GM18861 (cell line): ENCODE data around the gene PMIS2.
"Not testable (repeated sequence)": the region's sequence is repeated elsewhere in the genome, so short reads cannot be mapped to it uniquely, and the experiment has no call there.

ENCODE experiments used
- ATAC-seq: cut with Tn5 transposase; IDR thresholded peaks from one replicate; pipeline ENCODE4 v1.9.1; 2021; ENCODE audit not compliant: unreplicated experiment

PMIS2 gene

DNA sequence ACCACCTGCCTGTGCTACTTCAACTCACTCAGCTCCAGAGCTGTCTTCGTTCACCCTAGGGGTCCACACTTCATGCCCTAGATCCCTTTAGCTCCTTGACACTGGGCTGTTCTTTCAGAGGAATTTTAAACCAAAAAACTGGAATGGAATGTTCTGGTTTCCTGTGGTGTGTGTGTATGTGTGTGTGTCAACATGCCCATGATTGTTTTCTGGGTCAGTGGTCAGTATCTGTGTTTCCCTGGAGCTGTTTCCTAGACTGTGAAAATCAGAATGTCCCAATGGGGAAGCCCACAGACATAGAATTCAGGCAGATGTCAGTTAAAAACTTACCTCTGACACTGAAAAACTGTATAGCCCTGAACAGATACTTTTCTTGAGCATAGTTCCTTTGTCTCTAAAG, 1.3 kb downstream of the PMIS2 start:
- no peak for ATAC-seq

DNA sequence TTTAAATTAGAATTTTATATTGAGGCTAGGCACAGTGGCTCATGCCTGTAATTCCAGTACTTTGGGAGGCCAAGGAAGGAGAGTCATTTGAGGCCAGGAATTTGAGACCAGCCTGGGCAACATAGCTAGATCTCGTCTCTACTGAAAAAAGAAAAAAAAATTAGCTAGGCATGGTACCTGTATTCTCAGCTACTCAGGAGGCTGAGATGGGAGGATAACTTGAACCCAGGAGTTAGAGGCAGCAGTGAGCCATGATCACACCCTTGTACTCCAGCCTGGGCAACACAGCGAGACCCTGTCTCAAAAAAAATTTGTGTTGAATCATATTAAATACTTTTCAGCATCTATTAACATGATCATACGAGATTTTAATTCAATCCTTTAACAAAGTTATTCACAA, 4.9 kb downstream of the PMIS2 start:
- ATAC-seq, result no peak

DNA sequence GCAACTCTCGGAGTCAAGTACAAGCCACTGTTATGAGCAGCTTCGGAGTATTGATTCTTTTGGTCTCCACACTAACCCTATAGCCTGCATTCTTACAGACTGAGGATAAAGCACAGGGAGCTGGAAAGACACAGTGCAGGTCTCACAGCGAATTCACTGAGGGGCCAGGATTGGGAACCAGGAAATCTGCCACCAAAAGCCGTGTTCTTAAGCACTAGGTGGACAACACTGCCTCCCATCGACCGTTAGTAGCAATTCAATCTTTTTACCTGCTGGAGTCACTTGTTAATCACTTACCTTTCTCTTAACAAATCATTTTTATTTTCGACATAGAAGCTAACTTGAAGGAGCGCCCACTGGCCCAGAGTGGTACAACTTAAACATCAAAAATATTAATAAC, 6.3 kb downstream of the PMIS2 start:
- ATAC-seq, result no peak

DNA sequence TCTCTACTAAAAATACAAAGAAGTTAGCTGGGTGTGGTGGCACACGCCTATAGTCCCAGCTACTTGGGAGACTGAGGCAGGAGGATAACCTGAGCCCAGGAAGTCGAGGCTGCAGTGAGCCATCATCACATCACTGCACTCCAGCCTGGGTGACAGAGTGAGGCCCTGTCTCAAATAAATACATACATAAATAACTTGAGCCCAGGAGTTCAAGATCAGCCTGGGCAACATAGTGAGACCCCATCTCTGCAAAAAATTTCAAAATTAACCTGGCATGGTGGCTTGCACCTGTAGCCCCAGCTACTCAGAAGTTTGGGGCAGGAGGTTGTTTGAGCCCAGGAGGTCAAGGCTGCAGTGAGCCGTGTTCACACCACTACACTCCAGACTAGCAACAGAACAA, 9.1 kb downstream of the PMIS2 start:
- not testable (repeated sequence) for ATAC-seq

DNA sequence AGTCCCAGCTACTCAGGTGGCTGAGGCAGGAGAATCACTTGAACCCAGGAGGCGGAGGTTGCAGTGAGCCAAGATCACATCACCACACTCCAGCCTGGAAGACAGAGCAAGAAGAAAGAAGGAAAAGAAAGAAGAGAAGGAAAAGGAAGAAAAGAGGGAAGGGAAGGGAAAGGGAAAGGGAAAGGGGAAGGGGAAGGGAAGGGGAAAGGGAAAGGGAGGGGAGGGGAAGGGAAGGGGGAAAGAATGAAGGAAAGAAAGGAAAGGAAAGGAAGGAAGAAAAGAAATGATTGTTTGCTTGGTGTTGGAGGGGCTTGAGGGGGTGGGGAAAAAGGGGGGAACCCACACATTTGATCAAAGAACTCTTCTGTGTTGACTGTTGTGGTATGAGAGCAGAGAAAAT, 10.0 kb downstream of the PMIS2 start:
- no peak for ATAC-seq

DNA sequence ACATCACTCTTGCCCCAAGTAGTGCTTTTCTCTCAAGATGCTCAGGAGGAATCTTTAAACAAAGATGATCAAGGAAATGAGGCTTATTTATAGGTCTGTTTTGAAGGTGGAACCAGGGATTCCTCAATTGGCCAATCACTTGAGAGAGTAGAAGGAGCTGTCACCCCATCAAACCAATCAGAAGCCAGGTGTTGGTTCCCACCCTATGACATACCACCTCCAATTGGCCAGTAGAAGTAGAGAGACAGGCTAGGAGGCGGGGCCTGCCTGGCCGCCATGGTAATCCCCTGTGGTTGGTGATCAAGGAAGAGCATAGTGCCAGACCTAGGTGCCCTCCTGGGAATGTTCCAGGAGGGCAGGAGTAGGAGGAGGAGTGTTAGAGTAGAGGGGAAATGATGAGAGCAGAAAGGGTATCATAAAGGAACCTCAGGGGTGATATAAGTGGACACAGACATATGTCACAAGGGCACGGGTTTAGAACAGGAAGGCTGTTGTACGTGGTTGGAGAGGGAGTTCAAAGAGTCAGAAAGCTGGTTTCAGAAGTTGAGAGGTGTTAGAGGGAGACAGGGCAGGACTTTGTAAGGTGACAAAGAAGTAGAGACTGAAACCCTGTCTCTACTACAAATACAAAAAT, 10.5 kb downstream of the PMIS2 start:
- no peak for ATAC-seq

DNA sequence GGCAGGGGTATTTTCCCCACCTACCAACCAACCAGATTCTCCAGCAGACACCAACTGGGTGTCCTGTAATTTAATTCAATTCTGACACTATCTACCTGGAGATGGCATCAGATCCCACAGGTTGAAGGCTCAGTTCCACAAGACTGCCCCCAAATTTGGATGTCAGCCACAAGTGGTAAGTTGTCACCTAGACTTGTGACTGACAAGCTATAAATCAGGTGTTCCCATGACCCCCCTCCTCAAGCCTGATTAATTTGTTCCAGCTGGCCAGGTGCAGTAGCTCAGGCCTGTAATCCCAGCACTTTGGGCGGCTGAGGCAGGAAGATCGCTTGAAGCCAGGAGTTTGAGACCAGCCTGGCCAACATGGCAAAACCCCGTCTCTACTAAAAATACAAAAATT, 16.0 kb downstream of the PMIS2 start:
- ATAC-seq, result no peak

DNA sequence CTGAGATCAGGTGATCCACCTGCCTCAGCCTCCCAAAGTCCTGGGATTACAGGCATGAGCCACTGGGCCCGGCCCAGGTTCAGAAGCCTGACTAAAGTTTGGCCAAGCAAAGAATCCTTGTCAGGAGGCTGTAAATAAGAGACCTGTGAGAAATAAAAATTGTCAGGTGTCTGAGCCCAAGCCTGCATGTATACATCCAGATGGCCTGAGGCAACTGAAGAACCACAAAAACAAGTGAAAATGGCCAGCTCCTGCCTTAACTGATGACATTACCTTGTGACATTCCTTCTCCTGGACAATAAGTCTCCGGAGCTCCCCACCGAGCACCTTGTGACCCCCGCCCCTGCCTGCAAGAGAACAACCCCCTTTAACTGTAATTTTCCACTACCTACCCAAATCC, 18.5 kb downstream of the PMIS2 start:
- not testable (repeated sequence) for ATAC-seq

DNA sequence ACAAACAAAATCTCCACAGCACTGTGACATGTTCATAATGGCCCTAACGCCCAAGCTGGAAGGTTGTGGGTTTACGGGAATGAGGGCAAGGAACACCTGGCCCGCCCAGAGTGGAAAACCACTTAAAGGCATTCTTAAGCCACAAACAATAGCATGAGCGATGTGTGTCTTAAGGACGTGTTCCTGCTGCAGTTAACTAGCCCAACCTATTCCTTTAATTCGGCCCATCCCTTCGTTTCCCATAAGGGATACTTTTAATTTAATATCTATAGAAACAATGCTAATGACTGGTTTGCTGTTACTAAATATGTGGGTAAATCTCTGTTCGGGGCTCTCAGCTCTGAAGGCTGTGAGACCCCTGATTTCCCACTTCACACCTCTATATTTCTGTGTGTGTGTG, 21.2 kb downstream of the PMIS2 start:
- not testable (repeated sequence) for ATAC-seq

DNA sequence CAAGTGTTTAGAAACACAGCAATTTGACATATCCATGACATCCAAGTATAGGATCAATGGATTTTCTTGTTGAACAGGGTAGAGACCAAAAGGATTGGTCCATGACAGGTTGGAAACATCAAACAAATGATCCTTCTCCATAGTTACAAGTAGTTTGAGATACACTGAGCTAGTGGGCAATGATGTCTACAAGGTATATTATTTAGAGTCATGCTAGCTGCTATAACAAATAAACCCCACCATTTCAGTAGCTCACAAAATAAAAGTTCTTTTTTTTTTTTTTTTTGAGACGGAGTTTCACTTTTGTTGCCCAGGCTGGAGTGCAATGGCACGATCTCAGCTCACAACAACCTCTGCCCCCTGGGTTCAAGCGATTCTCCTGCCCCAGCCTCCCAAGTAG, 21.7 kb downstream of the PMIS2 start:
- no peak for ATAC-seq

DNA sequence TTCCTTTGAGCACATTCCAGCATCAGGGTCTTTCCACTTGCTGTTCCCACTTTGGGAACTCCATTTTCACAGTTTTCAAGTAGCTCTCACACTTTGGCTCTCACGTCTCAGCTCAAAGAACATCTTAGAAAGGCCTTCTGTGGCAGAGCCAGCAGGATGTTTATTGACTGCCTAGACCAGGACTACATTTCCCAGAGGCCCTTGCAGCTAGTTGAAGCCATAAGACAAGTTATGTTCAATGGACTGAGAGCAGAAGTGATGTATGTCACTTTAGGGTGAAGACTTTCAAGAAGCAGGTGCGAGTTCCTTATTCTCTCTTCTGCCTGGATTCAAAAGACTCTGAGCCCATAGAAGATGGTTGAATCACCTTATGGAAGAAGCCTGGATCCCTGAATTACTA, 22.3 kb downstream of the PMIS2 start:
- ATAC-seq, result no peak

DNA sequence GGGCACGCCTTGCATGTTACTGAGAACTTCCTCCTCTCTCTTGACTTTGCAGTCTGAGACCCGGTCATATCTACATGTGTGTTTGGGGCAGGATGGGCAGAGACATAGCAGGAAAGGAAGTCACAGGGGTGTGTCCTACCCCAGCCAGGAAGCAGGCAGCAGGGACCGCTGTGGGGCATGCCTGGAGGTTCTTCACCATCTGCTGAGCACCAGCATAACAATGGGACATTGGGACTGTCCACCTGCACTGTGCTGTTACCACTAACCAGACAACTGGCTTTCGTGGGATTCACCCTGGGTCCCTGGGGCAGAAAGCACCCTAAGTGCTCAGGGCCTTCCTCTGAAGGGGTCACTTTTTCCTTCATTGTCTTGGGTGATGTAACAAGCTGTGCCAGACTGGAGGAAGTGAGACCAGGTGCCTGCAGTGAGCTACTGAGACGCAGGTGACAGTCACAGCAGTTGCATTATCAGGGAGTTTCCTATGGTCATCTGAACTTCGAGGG, 23.9 kb downstream of the PMIS2 start:
- ATAC-seq, result no peak

DNA sequence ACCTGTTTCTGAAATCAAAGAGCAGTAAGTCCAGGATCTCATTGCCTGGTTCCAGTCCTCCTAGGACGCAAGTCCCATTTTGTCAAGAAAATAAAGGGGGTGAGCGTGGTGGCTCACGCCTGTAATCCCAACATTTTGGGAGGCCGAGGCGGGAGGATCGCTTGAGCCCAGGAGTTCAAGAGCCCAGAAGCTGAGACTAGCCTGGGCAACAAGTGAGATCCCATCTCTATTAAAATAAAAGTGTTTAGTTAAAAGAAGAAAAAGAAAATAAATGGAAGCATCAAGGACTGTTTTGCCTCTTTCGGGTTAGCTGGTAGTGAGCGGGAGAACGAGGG, 26.2 kb downstream of the PMIS2 start:
- no peak for ATAC-seq

DNA sequence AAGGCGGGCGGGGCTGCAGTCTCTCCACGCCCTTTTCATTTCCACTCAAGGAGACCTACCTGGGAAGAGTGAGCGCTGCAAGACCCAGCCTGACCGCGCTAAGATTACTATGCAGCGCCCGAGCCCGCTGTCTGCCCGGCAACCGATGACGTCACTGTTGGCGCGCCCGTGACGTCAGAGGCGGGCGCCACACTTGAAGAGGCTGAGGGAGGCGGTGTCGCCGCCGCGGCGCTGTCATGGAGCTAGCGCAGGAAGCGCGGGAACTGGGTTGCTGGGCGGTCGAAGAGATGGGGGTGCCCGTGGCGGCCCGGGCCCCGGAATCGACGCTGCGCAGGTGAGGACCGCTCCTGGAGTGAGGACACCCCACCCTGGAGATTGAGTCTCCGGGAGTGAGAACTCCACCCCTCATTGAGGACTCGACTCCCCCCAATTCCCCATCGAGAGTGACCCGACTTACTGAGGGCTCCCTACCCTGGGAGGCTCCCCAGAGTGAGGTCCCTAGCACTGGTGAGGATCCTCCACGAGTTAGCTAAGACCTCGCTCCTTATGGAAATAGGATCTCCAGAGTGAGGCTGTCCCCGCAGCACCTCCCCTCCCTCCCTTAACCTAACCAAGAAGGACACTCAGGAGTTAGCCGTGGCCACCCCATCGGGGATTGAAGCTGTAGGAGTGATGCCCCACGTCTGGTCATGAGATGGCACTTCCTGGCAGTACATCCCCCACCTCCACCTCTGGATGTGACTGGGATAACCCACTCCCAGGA, 26.8 kb downstream of the PMIS2 start, which contains the start of gene HAUS5:
Gene HAUS5, plus strand, starts transcription at position 177 of the 763 bp plus-strand sequence. Its CDS starts 60 bp downstream, at position 237.
- peak; percentile 65 for ATAC-seq

DNA sequence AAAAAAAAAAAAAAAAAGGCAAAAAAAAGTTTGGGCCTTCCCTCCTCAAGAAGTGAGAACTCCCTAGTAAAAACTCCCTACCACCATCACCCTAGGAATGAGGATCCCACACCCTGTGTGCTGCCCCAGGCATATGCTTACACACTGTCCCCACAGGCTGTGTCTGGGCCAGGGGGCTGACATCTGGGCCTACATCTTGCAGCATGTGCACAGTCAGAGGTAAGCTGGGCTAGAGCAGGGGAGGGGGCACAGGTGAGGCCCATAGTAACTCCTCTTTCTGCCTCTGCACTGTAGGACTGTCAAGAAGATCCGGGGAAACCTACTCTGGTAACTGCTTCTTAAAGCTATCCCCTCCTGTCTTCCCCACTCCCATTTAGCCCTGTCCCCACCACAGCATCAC, 27.6 kb downstream of the PMIS2 start:
- no peak for ATAC-seq

DNA sequence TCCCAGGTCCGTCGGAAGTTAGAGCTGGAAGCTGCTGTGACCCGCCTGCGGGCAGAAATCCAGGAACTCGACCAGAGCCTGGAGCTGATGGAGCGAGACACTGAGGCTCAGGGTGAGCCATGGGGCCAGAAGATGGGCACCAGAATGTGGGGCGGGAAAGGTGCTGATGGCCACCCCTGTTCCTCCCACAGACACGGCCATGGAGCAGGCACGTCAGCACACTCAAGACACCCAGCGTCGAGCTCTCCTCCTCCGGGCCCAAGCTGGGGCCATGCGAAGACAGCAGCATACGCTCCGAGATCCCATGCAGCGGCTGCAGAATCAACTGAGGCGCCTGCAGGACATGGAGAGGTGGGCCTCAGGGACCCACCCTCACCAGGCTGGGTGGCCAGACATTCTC, 29.1 kb downstream of the PMIS2 start:
- ATAC-seq, result no peak

DNA sequence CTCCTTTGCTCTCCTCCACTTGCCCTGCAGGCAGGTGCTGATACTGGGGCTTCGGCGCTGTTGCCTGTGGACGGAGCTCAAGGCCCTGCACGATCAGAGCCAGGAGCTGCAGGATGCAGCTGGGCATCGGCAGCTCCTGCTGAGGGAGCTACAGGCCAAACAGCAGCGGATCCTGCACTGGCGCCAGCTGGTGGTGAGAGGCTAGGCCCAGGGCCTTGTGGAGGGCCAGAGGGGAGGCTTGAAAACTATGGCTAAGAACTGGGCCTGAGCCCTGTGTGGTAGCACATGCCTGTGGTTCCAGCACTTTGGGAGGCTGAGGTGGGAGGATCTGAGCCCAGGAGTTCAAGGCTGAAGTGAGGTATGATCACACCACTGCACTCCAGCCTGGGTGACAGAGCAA, 32.9 kb downstream of the PMIS2 start:
- ATAC-seq, result no peak

DNA sequence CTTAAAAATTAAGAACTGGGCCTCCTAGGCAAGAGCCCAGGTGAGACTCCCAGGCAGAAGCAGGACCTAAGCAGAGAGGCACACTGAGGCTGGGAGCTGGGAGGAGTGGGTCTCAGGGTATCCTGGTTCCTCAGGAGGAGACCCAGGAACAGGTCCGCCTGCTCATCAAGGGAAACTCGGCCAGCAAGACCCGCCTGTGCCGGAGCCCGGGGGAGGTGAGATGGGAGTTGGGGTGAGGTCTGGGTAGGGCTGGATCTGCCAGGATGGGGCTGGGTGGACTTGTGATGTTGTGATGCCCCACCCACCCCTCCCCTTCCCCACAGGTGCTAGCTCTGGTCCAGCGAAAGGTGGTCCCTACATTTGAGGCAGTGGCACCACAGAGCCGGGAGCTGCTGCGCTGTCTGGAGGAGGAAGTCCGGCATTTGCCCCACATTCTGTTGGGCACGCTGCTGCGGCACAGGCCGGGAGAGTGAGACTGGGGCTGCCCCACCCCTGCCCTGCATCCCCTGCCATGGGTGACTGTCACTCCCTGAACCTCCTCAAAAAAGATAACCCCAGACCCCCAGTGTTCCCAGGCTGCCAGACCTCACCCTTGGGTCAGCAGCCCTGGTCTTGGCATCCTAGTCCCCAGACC, 33.4 kb downstream of the PMIS2 start:
- ATAC-seq, result no peak

DNA sequence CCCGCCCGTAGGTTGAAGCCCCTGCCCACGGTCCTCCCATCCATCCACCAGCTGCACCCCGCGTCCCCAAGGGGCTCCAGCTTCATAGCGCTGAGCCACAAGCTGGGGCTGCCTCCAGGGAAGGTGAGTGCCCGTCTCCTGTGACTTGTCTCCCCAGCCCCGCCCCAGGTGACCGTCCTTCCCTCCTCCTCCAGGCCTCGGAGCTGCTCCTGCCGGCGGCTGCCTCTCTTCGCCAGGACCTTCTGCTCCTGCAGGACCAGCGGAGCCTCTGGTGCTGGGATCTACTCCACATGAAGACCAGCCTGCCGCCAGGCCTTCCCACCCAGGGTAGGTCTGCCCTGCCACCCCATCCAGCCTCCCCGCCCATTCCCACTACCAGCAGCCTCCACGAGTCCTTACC, 34.0 kb downstream of the PMIS2 start:
- no peak for ATAC-seq

DNA sequence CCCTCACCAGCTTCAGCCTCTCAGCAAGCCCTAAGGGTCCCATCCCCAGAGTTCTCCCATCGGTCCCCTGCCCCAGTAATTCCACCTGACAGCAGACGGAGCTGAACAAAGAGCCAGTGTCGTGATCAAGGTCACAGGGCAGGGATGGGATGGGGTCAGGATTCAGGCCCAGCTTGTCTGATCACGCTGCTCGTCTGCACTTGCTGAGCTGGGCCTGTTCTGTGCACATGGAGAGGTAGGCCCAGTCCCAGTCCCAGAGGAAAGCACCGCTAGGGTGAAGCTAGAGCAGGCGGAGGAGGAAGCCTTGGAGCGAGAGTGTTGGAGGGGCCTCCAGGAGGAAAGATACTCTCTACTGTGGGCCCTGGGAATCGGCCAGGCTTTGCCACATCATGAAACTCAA, 35.7 kb downstream of the PMIS2 start:
- ATAC-seq, result no peak

DNA sequence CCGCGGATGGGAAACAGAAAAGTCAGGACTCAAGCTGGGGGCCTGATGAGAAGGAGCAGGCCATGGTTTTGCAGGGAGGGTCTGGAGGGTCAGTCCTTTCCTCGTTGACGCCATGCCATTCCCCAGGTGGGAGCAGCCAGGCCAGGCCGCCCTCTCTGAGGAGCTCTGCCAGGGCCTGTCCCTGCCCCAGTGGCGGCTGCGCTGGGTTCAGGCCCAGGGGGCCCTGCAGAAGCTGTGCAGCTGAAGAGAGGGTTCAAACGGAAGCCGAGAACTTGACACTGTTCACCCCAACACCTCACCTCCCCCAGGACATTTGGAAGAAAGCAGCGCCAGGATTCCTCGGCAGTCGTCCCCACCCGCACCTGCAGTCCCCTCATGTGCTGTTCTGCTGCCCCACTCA, 36.8 kb downstream of the PMIS2 start:
- ATAC-seq, result no peak

DNA sequence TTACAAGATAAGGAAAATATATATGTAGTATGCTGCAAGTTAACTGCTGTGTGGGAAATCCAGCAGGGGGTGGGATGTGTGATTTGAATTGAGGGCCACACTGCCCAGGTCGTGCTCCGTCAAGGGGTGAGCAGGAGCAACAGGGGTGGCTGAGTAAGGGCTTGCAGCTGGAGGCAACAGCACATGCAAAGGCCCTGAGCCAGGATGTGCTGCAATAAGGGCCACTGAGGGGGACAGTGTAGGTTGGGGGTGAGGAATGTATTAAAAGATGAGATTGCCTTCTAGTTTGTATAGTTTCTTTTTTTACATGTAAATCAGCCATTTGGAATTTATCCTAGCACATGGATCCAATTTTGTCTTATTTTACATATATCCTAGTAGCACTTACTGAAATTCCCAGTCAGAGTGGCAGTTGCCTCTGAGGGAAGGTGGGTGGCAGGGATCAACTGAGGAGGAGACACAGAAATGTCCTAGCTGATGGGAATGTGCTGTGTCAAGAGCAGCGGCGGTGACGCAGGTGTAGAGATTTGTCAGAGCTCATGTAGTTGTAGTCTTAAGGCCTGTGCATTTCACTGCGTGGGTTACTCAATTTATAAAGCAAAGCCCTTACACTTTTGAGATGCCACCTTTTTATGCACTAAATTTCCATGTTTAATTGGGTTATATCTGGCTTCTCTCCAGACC, 37.5 kb downstream of the PMIS2 start:
- ATAC-seq, result no peak
